Suppressor macrophage treated with lipopolysaccharide for 1 hour (primary cell): Measurements from ENCODE around the gene DBF4B.
"Not testable (repeated sequence)": the region's sequence is repeated elsewhere in the genome, so short reads cannot be mapped to it uniquely, and the experiment has no call there.

Source experiments
- DNase-seq, 3 donors: peaks; one replicate each; pipeline ENCODE4 v3.0.0-alpha.2; 2020 to 2022

Gene DBF4B

DNA sequence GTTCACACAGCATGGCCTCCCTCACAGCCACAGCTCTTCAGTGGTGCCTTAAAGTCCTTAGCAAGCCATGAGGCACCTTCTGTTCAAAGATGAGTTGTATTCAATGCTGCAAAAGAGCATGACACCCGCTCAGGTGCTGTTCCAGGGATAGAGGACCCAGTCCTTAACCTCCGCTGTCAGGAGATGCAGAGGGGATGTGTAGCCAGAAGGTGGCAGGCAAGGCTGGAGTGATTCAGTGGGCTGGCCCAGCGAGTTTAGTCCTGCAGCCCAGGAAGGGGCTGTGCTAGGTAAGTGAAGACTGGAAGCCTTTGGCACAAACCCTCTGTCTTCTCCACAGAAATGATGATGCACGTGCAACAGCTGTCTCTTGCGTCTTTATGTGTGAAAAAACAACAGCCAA is 25.3 kb downstream of the DBF4B start:
- DNase-seq: no peak

DNA sequence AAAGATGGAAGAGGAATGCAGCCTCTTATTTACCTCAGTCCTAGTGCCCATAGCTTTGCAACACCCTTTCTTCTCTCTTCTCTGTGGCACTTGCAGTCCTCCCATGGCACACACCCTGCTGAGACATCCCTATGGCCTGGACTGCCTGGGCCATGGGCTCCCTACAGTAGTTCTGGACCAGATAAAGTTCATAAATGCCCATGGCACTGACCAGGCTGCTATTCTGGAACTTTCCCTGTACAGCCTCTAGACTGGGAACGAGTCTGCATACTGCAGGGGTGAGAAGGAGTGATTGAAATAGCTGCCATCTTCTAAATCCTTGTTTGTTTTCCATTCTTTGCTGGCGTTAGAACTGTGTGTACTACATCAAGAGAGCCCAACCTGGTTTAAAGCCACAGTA is 25.8 kb downstream of the DBF4B start:
- DNase-seq: no peak

DNA sequence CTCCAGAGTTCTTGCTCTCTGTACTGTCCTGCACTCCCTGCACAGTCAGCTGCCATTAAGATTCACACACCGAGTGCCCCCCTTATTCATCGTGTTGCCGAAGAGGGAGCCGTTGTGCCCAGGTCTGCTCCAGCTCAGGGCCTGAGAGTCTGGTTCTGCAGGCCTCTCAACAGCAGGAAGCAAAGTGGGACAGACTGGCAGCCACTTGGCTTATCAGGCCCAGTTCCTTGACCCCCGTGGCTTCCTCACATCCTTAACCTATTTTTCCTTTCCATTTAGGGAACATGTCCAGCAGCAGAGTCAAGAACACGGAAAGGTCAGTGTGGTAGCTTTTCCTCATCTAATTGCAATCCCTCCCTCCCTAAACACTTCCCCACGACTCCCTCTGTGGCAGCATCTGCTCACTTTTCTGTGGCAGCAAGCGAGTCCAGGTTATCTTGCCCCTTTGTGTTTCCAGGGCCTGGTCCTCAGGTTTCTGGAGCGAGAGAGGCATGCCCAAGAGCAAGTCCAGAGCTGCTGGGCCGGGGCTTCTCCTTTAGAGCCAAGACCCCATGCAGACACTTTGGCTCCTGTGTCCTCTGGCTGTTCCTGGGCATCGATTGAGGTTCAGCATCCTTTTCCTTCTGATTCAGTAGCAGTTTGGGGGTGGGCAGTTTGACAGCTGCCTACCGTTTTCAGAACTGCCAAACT is 28.2 kb downstream of the DBF4B start:
- no peak for DNase-seq

DNA sequence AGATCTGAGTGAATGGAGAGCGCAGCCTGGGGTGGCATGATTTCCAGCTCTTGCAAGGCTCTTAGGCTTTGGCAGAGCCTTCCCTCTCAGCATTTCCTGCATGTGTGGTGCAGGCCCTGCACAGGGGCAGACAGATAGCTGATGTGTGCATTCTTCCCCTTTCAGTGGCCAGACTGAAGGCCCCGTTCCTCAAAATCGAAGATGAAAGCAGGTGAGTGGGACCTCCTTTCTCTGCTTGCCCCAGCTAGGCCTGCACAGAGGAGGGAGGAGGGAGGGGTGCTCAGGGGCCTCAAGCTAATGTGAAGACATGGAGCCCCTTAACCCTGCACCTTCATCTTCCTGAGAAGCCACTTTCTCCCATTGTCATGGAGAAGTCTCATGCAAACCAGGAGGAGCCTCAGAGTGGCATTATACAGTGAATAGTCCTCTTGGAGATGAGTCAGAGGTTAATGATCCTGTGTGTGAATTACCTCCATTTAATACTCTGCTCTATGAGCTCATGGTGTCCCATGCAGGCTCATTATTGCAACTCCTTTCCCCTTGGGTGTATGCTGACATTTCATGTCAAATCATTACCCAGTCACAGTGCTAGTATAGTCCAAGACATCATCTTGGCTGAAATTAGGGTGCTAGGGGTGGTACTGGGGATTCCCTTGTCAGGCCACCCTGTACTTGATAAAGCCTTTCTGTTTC is 29.9 kb downstream of the DBF4B start:
- DNase-seq: peak in 2 of 3 donors; percentile 20 to 27

DNA sequence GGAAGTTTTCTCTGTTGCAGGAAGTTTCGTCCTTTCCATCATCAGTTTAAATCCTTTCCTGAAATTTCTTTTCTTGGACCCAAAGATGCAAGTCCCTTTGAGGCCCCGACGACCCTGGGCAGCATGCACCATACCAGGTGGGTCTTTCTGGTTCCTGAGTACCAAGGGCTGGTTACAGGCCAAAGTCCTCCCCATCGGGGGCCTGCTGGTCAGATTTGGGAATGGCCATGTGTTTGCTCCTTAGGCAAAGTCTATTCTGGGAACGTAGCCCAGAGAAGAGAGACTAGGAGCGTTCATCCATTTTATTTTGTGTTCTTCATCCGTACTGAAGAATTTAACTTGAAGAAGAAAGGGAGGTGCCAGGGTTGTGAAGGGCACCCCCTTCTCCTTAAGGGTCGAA is 32.9 kb downstream of the DBF4B start:
- no peak for DNase-seq

DNA sequence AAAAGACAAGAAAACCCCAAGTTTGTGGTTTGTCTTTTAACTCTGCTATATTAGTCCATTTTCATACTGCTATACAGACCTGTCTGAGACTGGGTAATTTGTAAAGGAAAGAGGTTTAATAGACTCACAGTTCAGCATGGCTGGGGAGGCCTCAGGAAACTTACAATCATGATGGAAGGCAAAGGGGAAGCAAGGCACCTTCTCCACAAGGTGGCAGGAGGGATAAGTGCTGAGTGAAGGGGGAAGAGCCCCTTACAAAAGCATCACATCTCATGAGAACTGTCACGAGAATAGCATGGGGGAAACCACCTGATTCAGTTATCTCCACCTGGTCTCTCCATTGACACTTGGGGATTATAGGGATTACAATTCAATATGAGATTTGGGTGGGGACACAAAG is 36.8 kb downstream of the DBF4B start:
- DNase-seq: no peak

DNA sequence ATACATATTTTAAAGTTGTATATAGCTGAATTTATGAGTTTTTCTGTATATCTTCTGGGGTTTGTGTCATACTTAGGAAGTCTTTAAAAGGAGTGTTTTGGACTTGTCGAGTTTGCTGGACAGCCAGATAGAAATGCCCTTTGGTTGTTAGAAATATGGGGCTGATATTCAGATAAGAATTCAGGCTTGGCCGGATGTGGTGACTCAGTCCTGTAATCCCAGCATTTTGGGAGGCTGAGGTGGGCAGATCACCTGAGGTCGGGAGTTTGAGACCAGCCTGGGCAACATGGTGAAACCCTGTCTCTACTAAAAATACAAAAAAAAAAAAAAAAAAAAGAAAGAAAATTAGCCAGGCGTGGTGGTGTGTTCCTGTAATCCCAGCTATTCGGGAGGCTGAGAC is 37.3 kb downstream of the DBF4B start:
- DNase-seq: not testable (repeated sequence)

DNA sequence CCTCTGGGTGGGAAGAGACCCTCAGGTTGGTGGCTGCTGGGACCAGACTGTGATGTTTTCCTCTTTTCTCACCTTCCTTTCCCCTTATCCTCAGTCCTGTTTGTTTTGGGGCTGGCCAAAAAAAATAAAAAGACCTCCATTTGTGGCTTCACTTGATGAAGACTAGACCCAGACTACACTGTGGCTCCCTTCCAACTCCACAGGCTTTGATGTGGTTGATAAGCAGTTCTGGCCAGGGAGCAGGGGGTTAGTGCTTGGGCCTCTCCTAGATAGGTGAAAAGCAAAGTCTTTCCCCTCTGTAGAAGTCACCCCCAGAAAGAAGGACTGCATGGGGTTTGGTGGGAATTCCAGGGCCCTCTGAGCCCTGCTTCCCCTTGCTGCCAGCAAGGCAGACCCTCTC is 39.1 kb downstream of the DBF4B start:
- DNase-seq: no peak

DNA sequence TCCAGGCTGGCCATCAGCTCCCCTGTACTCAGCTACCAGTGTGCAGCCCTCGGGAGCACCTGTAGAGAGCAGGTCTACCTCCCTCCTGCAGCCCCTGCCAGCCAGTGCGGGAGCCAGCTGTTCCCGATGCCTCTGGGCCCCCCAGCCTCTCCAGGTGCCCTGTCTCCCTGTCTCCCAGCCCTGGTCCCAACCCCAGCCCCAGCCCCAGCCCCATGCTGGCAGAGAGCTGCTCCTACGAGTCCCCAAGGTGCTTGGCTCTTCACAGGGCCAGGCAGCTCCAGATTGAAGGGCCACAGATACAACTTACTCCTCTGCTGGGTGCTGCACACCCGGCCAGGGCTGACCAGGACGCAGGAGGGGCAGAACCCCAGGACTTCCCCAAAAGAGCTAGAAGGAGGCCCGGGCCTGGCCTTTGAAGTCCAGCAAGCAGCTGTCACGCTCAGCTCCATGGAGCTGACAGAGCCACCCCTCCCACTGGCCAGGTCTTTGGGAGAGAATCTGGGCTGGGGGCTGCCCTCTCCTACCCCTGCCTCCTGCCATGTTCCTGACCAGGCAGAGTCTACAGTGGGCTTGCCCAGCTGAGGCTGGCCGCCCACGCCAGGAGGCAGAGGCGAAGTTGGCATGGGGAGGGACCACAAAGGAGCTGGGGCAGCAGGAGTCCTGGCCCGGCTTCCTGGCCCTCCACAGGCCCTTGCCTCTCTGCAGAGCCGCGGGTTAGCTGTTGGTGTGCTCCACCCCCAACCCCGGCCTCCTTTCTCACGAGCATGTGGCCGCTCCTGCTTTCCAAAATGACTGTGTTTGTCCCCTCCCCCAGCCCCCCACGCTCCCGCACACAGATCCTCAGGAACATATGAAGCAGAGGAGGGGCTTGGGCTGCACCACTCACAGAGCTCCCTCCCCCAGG is 40.9 kb downstream of the DBF4B start:
- DNase-seq: no peak

DNA sequence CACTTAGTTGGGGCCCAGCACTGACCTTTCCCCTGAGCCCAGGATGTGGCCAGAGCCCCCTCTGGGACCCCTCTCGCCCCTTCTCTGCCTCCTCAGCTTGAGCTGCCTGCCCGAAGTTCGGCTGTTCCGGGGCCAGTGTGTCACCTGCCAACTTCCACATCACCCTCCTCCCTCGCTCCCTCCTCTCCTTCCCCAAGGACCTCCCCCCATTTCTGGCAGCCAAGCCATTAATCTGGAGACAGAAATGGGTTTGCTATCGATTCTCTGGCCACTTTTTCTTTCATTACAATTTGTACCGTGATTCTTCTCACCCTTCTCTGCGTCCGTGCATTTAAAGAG is 41.5 kb downstream of the DBF4B start:
- DNase-seq: no peak

DNA sequence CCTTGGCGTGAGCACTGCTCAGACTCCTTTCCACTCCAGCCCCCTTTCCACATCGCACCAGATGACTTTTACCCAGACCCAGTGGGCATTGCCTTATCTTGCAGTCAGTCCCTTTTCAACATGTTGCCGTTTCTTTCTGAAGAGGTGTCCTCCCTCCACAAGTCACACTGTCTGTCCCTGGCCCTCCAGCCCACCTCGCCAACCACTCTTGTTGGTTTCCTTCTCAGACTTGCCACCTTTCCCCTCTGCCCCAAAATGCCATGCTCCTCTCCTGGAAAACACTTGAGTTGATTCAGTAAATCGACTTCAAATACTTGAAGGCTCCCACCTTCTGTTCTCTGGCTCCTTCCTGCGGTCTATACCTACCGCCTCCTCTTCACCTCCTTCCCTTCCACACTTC is 42.9 kb downstream of the DBF4B start:
- DNase-seq: no peak

DNA sequence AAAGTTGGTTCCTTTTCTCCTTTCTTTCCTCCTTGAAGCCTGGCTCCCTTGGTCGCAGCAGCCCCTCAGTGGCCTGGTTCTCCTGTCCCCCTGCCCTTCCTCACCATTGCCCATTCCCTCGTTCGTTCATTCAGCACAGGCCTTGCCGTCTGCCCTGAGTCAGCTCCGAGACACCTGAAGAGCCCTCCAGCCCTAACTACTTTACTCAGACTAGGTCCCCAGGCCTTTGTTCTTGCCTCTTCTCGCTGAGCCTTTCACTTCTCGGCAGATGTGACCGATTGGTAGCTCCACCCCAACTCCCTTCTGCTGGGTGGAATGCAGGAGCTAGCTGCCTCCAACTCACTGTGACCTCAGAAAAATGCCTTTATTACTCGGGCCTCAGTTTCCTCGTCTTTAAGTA is 43.3 kb downstream of the DBF4B start:
- DNase-seq: no peak

DNA sequence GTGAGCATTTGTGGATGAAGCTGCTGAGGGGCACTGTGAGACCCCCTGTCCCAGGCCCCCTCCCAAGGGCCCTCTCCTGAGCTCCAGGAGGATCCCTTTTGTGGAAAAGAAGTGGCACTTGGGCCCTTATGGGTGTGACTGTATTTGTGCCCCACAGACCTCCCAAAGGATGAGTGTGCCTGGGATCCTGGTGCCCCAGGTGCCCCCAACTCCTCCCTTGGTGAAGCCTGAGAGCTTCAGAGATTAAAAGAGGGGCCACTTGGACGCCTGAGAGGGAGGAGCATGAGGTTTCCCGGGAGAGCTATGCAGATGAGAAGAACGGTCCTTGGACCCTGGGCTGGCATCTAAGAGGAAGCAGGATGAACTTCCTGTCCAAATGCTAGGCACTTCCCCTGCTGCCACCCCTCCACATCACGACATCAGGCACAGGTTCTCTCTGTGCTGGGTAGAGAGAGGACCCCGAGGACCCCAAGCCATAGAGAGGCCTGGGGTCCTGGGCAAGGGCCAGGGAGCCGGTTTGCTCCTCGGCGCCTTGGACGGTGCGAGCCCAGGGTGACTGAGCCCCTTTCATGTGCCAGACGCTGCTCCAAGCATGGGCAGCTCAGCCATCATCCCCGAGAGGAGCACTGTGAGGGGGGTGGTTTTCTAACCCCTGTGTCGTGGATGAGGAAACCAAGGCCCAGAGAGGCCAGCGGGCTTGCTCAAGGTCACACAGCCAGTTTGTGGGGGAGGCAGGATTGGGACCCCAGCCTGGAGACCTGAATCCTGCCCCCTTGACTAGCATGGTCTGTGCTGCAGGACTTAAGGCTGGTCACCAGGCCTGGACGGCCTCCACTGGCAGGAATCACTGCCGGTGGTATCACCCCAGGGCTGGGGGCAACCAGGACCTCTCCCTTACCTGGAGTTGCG is 44.7 kb downstream of the DBF4B start:
- no peak for DNase-seq

DNA sequence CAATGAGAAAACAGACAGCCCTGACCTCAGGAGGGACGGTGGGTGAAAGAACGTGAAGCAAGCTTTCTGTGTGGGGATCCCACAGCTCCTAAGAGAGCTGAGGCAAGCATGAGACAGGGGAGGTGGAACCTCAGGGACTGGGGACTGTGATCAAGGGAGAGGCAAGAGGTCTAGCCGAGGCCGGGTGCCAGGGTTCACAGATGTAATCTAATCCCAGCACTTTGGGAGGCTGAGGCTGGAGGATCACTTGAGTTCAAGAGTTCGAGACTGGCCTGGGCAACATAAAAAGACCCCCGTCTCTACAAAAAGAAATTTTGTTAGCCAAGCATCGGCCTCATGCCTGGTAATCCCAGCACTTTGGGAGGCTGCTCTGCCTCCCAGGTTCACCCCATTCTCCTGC is 45.8 kb downstream of the DBF4B start:
- no peak for DNase-seq

DNA sequence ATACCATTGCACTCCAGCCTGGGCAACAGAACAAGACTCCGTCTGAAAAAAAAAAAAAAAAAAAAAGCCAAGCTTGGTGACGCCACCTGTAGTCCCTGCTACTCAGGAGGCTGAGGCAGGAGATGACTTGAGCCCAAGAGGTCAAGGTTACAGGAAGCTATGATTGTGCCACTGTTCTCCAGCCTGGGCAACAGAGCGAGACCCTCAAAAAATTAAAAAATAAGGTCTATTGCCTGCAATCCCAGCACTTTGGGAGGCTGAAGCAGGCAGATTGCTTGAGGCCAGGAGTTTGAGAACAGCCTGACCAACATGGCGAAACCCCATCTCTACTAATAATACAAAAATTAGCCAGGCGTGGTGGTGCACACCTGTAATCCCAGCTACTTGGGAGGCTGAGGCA is 46.7 kb downstream of the DBF4B start:
- DNase-seq: not testable (repeated sequence)

DNA sequence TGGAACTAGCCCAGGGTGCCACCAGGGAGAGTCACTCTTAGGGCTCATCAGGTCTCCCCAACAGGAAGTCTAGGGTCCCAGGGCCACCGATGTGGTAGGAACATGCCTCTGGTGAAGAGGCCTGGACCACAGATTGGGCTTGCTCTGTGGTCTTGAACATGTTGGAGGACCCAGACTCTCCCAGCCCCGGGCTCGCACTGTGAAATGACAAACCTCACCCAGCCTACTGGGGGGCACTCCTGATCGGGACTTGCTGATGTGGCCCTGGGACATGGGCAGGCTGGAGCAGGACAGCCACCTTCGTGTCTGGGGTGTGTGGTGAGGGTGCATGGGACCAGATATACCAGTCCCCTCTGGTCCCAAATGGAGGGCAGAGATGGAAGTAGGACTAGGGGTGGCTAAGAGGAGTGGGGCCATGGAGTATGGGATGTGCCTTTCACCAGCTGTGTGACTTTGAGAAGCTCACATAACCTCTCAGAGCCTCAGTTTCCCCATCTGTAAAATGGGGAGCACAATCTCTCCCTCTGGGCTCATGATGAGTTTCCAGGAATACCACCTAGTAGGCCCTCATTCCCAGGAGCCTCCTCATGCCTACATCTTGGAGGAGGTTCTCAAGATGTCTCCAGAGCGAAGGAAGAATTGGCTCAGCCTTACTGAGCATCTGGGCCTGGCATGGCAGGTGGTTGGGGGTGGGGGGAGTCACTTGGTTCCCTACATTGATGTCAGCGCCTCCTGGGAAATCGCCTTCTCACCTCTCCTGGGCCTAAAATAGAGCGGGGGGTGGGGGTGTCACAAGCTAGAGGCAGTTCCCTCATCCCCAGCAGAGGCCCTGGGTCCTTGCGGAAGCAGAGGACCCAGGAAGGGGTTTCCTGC is 48.8 kb downstream of the DBF4B start:
- no peak for DNase-seq

DNA sequence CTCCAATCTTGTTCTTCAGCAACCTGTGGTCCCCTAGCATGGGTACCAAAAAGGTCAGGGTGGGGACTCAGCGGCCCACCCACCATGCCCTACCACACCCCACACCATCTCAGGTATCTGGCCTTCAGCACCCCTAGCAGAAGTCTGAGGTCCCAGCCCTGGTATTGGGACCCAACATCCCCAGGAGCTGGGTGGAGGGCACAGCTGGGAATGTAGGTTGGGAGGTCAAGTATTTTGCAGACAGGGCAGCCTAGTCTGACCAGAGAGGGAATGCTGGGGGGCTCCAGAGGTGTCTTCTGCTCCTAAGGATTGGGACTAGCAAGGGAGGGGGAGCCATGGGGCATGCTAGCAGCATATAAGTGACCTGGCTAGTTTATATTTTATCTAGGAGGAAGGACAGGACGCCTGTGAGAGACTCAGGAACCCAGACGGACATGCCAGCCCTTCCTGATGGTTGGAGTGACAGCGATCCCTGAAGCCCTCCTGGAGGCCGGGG is 49.5 kb downstream of the DBF4B start:
- DNase-seq: no peak

DNA sequence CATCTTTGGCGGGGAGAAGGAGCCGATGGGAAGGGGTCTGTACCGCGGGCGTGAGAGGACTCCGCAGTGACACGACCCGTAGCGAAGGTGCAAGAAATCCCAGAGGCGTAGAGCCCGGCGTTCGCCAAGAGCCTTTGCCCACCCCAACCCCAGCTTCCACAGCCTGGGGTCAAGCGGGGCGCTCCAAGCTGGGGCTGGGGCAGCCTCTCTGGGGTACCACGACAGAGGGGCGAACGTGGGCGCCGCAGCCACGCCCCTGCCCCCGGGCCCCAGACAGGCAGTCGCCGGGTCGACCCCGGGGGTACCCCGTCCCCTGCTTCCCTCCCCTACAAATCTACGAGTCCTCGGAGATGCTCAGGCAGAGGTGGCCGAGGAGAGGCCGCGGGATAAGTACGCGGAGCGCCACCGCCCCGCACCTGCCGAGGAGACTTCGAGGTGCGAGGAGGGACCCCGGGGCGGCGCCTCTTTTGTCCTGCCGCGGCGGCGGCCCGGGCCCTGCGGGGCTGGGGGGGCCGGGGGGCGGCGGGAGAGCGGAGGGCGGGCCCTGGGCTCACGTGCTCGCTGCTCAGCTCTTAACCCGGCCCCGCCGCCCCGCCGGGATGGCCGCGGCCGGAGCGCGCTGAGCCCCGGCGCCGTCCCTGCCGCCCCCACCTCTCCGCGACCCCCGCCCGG is 50.1 kb downstream of the DBF4B start, which contains the start of gene ADAM11:
Gene ADAM11 (plus strand): TSS at position 575 of the 672 bp plus-strand sequence. CDS start 212 bp downstream, outside the sequence.
- peak in 1 of 3 donors; percentile 37 for DNase-seq

DNA sequence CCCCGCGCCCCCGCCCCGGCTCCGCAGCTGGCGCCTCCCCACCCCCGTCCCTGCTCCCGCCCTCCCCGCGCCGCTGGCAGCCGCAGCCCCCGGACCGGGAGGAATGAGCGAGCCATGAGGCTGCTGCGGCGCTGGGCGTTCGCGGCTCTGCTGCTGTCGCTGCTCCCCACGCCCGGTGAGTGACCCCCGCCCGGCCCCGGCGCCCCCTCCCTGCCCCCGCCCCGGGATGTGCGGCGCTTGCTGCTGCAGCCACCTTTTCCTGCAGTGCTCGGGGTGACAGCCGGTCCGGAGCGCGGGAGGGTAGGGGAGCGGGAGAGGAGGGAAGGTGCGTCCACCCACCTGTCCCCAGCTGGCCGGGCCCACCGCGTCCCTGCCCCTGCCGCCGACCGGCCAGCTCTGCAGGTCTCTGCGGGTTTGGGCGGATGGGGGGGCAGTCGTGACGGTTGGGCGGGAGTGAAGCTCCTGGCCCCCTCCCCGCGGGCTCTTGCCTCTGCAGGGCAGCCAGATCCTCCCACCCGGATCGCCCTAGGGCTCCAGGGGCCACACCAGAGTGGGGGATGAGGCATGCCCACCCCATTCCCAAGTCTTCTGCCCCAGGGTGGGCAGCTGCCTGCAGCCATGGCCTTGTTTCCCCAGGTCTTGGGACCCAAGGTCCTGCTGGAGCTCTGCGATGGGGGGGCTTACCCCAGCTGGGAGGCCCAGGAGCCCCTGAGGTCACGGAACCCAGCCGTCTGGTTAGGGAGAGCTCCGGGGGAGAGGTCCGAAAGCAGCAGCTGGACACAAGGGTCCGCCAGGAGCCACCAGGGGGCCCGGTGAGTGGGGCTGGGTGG is 50.8 kb downstream of the DBF4B start:
- DNase-seq: peak in 1 of 3 donors; percentile 22

DNA sequence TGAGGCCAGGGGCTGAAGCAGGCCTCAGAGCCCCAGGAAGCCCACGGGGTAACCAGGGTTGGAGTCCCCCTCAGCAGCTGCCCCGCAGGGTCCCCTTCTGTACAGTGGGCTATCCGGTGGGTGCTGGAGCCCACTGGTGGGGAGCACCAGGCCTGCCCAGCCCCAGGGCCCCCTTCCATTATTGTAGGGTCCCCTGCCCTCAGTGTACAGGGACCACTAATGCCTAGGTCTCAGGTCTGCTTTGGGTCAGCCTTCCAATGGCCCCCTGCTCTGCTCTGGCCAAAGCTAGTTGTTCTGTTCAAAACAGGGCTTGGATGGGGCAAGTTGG is 51.4 kb downstream of the DBF4B start:
- no peak for DNase-seq
